ENCODE measurements around the gene MORC2. TPM values are rescaled to one million over a fixed set of nuclear protein-coding genes. Genes with fewer than 3 reads are reported as not detected.

The MORC2 gene
- total RNA-seq, 1 experiment from 2014 or later: 36.1 TPM

GRCh38 chr22:30982512-30982911 is 13.9 kb upstream of the MORC2 start:
- no peak for DNase-seq (ENCODE audit: unreplicated experiment)
- intact Hi-C loops (cut with micrococcal nuclease): no loop called here
- Mint-ChIP-seq H3K4me1 (ENCODE audit: insufficient read depth, unreplicated experiment) (no peaks in the 10 kb centered on the region), H3K9me3 (ENCODE audit: unreplicated experiment) (no peaks in the 10 kb centered on the region), H3K4me3 (ENCODE audit: unreplicated experiment) (no peak overlapping the region), H3K27ac (ENCODE audit: low read depth, unreplicated experiment) (no peak overlapping the region), H3K36me3 (ENCODE audit: insufficient read depth, unreplicated experiment) (no peaks in the 10 kb centered on the region), H3K27me3 (ENCODE audit: insufficient read depth, unreplicated experiment) (no peaks in the 10 kb centered on the region)
- POLR2A ChIA-PET: interaction anchor here (2.2 to 2.3 kb wide), 2 partner anchors 11 to 13 kb away, joined by 4 to 8 read pairs; partner anchors contain the start of genes MORC2 and TUG1
- no peak for TF ChIP-seq CTCF (IDR thresholded peaks at IDR 0.05; ENCODE audit: unreplicated experiment)
- no TSS peak for BruUV-seq (replicated peaks)
- CTCF ChIA-PET: interaction anchor here (0.6 to 1.4 kb wide), 3 partner anchors 9 to 125 kb away, joined by 3 to 4 read pairs (median 3); partner anchors contain the start of gene SELENOM

- intact Hi-C loops (cut with micrococcal nuclease): no loop called here
- no peak for TF ChIP-seq CTCF (IDR thresholded peaks at IDR 0.05; ENCODE audit: unreplicated experiment)
- Mint-ChIP-seq H3K4me1 (ENCODE audit: insufficient read depth, unreplicated experiment) (no peaks in the 10 kb centered on the region), H3K36me3 (ENCODE audit: insufficient read depth, unreplicated experiment) (peaks cover 19% of the 10 kb centered on the region), H3K27me3 (ENCODE audit: insufficient read depth, unreplicated experiment) (no peaks in the 10 kb centered on the region), H3K27ac (ENCODE audit: low read depth, unreplicated experiment) (no peak overlapping the region), H3K9me3 (ENCODE audit: unreplicated experiment) (no peaks in the 10 kb centered on the region), H3K4me3 (ENCODE audit: unreplicated experiment) (no peak overlapping the region)
- CTCF ChIA-PET: no interaction called here
- BruUV-seq (replicated peaks): no TSS peak
- POLR2A ChIA-PET: interaction anchor here (4.0 kb wide), 1 partner anchor 11 kb away, joined by 40 read pairs; the partner anchor contains the start of genes MORC2 and TUG1
- DNase-seq (ENCODE audit: unreplicated experiment): no peak
Measured at GRCh38 chr22:30979932-30980331, 11.4 kb upstream of the MORC2 start.

GRCh38 chr22:30978304-30978962 is 9.9 kb upstream of the MORC2 start:
- intact Hi-C loops (cut with micrococcal nuclease): no loop called here
- Mint-ChIP-seq H3K36me3 (ENCODE audit: insufficient read depth, unreplicated experiment) (peaks cover 34% of the 10 kb centered on the region), H3K4me1 (ENCODE audit: insufficient read depth, unreplicated experiment) (no peaks in the 10 kb centered on the region), H3K4me3 (ENCODE audit: unreplicated experiment) (no peak overlapping the region), H3K9me3 (ENCODE audit: unreplicated experiment) (no peaks in the 10 kb centered on the region), H3K27ac (ENCODE audit: low read depth, unreplicated experiment) (no peak overlapping the region), H3K27me3 (ENCODE audit: insufficient read depth, unreplicated experiment) (no peaks in the 10 kb centered on the region)
- TF ChIP-seq CTCF (IDR thresholded peaks at IDR 0.05; ENCODE audit: unreplicated experiment): no peak
- CTCF ChIA-PET: no interaction called here
- DNase-seq (ENCODE audit: unreplicated experiment): no peak
- POLR2A ChIA-PET: interaction anchor here (0.6 to 4.0 kb wide), 2 partner anchors 9 to 200 kb away, joined by 3 to 40 read pairs; partner anchors contain the start of genes MORC2 and TUG1
- BruUV-seq (replicated peaks): no TSS peak

DNA sequence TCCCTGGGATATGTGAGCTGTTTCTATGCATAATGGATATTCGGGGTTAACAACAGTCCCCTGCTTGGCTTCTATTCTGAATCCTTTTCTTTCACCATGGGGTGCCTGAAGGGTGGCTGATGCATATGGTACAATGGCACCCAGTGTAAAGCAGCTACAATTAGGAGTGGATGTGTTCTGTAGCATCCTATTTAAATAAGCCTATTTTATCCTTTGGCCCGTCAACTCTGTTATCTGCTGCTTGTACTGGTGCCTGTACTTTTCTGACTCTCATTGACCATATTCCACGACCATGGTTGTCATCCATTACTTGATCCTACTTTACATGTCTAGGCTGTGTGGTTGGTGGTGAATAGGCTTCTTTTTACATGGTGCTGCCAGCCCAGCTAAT is 1.8 kb upstream of the MORC2 start:
- Mint-ChIP-seq H3K27ac (ENCODE audit: low read depth, unreplicated experiment) (peak overlapping the region; percentile 88), H3K27me3 (ENCODE audit: insufficient read depth, unreplicated experiment) (no peaks in the 10 kb centered on the region), H3K36me3 (ENCODE audit: insufficient read depth, unreplicated experiment) (peaks cover 69% of the 10 kb centered on the region), H3K9me3 (ENCODE audit: unreplicated experiment) (no peaks in the 10 kb centered on the region), H3K4me3 (ENCODE audit: unreplicated experiment) (peak overlapping the region; percentile 88), H3K4me1 (ENCODE audit: insufficient read depth, unreplicated experiment) (peaks cover 21% of the 10 kb centered on the region)
- ChIA-PET CTCF (interaction anchor here (1.5 to 2.2 kb wide), 2 partner anchors 12 to 111 kb away, joined by 4 to 8 read pairs; partner anchors contain the start of gene SMTN), POLR2A (interaction anchor here (2.4 to 5.3 kb wide), 7 partner anchors 9 to 321 kb away, joined by 11 to 99 read pairs (median 22); partner anchors contain the start of genes PIK3IP1, SELENOM and SMTN)
- TF ChIP-seq CTCF (IDR thresholded peaks at IDR 0.05; ENCODE audit: unreplicated experiment): no peak
- intact Hi-C loops (cut with micrococcal nuclease): no loop called here
- BruUV-seq (replicated peaks): no TSS peak
- no peak for DNase-seq (ENCODE audit: unreplicated experiment)
